ENCODE data around the gene SLC22A15.
"Not testable (repeated sequence)": the region's sequence is repeated elsewhere in the genome, so short reads cannot be mapped to it uniquely, and the experiment has no call there.

GRCh38 chr1:116046933-116047332 is 70.6 kb downstream of the SLC22A15 start:
- TF ChIP-seq TBL1XR1 (IDR thresholded peaks at IDR 0.05; ENCODE audit: low read depth, low read length); EZH2 (IDR thresholded peaks at IDR 0.05; ENCODE audit: borderline replicate concordance, control insufficient read depth, low read depth, low read length): not testable (repeated sequence)

Data from GM12878 (cell line).